ENCODE data around the gene DNTTIP2. TPM values are rescaled to one million over a fixed set of nuclear protein-coding genes. Genes with fewer than 3 reads are reported as not detected.
A peak's percentile ranks its signal among the peaks of the same experiment; 100 is the strongest.

DNTTIP2 gene
- total RNA-seq, 4 donors from 2014 or later: 3.0 to 37.6 (median 24.2) TPM

- 1 to 7% methylated on average over 3 to 65 of the region's 86 CpGs for WGBS, 2 donors (ENCODE audit: low coverage in 1 of 2)
- peak; percentile 92 for DNase-seq
- Histone ChIP-seq H3K4me1 (peaks cover 11 to 30% (median 20%) of the 10 kb centered on the region in 4 donors), H3K4me3 (peak overlapping the region; percentile 54 to 89 (median 80)), H3K27me3 (no peaks in the 10 kb centered on the region), H3K9me3 (no peaks in the 10 kb centered on the region), H3K27ac (peak overlapping the region; percentile 94 to 100 (median 98)), H3K36me3 (no peaks in the 10 kb centered on the region)
- in situ Hi-C loops (cut with MboI; ENCODE audit: low pct_ligation_motif_present in 1 of 4, low pct_unique_long_range_greater_than_20kb in 1 of 4, low sequenced_read_pairs in 3 of 4) (loop anchor here in 2 of 4 donors (25.0 kb wide), 2 partner anchors 410 to 535 kb away; partner anchors contain the start of gene FNBP1L (in 1 of the 2)), intact Hi-C loops (cut with DNase I; ENCODE audit: low total_unique reads) (loop anchor here (10.0 kb wide), 2 partner anchors 222 to 402 kb away; partner anchors contain the start of gene FNBP1L)
- TF ChIP-seq POLR2A (IDR thresholded peaks at IDR 0.05): peak; percentile 29
- TF ChIP-seq, protein P1, sequence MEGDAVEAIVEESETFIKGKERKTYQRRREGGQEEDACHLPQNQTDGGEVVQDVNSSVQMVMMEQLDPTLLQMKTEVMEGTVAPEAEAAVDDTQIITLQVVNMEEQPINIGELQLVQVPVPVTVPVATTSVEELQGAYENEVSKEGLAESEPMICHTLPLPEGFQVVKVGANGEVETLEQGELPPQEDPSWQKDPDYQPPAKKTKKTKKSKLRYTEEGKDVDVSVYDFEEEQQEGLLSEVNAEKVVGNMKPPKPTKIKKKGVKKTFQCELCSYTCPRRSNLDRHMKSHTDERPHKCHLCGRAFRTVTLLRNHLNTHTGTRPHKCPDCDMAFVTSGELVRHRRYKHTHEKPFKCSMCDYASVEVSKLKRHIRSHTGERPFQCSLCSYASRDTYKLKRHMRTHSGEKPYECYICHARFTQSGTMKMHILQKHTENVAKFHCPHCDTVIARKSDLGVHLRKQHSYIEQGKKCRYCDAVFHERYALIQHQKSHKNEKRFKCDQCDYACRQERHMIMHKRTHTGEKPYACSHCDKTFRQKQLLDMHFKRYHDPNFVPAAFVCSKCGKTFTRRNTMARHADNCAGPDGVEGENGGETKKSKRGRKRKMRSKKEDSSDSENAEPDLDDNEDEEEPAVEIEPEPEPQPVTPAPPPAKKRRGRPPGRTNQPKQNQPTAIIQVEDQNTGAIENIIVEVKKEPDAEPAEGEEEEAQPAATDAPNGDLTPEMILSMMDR (IDR thresholded peaks at IDR 0.05): peak in 1 of 5 experiments; percentile 1
- TF ChIP-seq EP300 (IDR thresholded peaks at IDR 0.05; ENCODE audit: low read depth): no peak
- peak; percentile 40 to 76 (median 58) for TF ChIP-seq POLR2AphosphoS5 (IDR thresholded peaks at IDR 0.05)
Measured at GRCh38 chr1:93846992-93847810, 31.8 kb downstream of the DNTTIP2 start.

GRCh38 chr1:93846206-93846991, 32.6 kb downstream of the DNTTIP2 start:
- intact Hi-C loops (cut with DNase I; ENCODE audit: low total_unique reads): loop anchor here (10.0 kb wide), 2 partner anchors 222 to 402 kb away; partner anchors contain the start of gene FNBP1L
- in situ Hi-C loops (cut with MboI; ENCODE audit: low pct_ligation_motif_present in 1 of 4, low pct_unique_long_range_greater_than_20kb in 1 of 4, low sequenced_read_pairs in 3 of 4): loop anchor here in 2 of 4 donors (25.0 kb wide), 2 partner anchors 409 to 534 kb away; partner anchors contain the start of gene FNBP1L (in 1 of the 2)
- H3K4me3 ChIP-seq: peak overlapping the region; percentile 54 to 89 (median 80)
- TF ChIP-seq, protein P1 (IDR thresholded peaks at IDR 0.05): peak; percentile 32 to 66 (median 47)
- no peak for TF ChIP-seq EP300 (IDR thresholded peaks at IDR 0.05; ENCODE audit: low read depth)
- TF ChIP-seq POLR2AphosphoS5 (IDR thresholded peaks at IDR 0.05): peak; percentile 49 to 82 (median 73)
- TF ChIP-seq POLR2A (IDR thresholded peaks at IDR 0.05): peak; percentile 77
- DNase-seq: peak; percentile 91
- H3K27ac ChIP-seq: peak overlapping the region; percentile 94 to 100 (median 98)
- H3K4me1 ChIP-seq: peaks cover 11 to 30% (median 20%) of the 10 kb centered on the region in 4 donors
- H3K9me3 ChIP-seq: no peaks in the 10 kb centered on the region
- no peaks in the 10 kb centered on the region for H3K36me3 ChIP-seq
- WGBS, 2 donors (ENCODE audit: low coverage in 1 of 2): 0% methylated on average over 56 of the region's 94 CpGs; no CpG with 5 or more reads in 1 of the 2 donors
- no peaks in the 10 kb centered on the region for H3K27me3 ChIP-seq

DNA sequence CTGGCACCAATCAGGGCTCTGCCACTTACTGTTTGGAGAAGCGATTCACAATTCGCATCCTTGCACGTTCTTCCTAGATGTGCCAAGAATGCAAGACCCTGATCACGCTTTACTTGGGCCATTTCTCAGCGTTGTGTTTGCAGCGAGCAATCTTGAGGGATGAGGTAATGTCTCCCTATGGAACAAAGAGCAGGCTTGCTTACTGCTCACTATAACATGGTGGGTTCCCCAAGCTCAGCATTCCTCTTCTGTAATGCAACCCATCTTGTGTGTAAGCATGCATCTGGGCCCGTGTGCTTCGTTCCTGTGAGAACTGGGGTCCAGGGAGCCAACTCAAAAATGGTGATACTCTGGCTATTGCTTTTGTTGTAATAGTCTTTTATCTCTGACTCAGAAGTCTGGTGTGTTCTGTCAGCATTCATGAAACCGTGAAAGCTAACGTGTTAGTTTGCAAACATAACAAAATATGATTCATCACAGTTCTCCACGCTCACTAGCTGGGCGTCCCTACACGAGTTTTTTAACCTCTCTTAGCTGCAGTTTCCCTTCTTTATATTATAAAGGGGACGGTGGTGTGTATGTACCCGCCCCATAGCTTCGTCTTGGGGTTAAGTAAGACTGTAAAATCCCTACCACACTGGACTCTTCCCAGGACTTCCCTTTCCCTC, 33.3 kb downstream of the DNTTIP2 start:
- Histone ChIP-seq H3K36me3 (no peaks in the 10 kb centered on the region), H3K9me3 (no peaks in the 10 kb centered on the region), H3K27ac (peak overlapping the region; percentile 94 to 100 (median 98)), H3K27me3 (no peaks in the 10 kb centered on the region), H3K4me1 (peaks cover 11 to 30% (median 20%) of the 10 kb centered on the region in 4 donors), H3K4me3 (peak overlapping the region; percentile 54 to 89 (median 80))
- TF ChIP-seq POLR2A (IDR thresholded peaks at IDR 0.05) (no peak), POLR2AphosphoS5 (IDR thresholded peaks at IDR 0.05) (peak in 1 of 3 donors; percentile 21), EP300 (IDR thresholded peaks at IDR 0.05; ENCODE audit: low read depth) (no peak)
- TF ChIP-seq, protein P1 (IDR thresholded peaks at IDR 0.05): no peak
- in situ Hi-C loops (cut with MboI; ENCODE audit: low pct_ligation_motif_present in 1 of 4, low pct_unique_long_range_greater_than_20kb in 1 of 4, low sequenced_read_pairs in 3 of 4): loop anchor here in 2 of 4 donors (25.0 kb wide), 2 partner anchors 408 to 533 kb away; partner anchors contain the start of gene FNBP1L (in 1 of the 2)
- WGBS, 2 donors (ENCODE audit: low coverage in 1 of 2): 8 to 17% methylated on average over 12 to 16 of the region's 16 CpGs
- DNase-seq: peak; percentile 11
- intact Hi-C loops (cut with DNase I; ENCODE audit: low total_unique reads): loop anchor here (10.0 kb wide), 2 partner anchors 221 to 401 kb away; partner anchors contain the start of gene FNBP1L
